ENCODE data around the gene FHIP1B. TPM values are rescaled to one million over a fixed set of nuclear protein-coding genes. Genes with fewer than 3 reads are reported as not detected.
A peak's percentile ranks its signal among the peaks of the same experiment; 100 is the strongest.

Gene FHIP1B
- polyA plus RNA-seq, 1 donor from 2014 or later: 14.9 TPM

DNA sequence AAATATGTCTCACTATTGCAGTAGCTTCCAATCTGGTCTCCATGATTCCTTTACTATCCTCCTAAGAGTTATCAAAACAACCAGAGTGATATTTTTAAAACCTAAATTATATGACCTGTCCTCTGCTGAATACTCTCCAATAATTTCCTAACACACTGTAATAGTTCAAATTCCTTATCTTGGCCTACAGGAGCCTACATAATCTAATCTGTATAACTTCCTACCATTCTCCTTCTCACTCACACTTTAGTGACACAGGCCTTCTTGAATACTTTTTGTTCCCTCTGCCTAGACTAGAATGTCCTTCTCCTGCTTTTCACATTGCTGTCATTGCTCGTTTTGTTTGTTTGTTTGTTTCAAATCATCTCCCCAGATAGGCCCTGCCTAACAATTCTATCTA lies 9.4 kb downstream of the FHIP1B start:
- Mint-ChIP-seq H3K36me3 (peaks cover 8% of the 10 kb centered on the region), H3K27ac (peak overlapping the region in 1 of 3 donors; percentile 2)

DNA sequence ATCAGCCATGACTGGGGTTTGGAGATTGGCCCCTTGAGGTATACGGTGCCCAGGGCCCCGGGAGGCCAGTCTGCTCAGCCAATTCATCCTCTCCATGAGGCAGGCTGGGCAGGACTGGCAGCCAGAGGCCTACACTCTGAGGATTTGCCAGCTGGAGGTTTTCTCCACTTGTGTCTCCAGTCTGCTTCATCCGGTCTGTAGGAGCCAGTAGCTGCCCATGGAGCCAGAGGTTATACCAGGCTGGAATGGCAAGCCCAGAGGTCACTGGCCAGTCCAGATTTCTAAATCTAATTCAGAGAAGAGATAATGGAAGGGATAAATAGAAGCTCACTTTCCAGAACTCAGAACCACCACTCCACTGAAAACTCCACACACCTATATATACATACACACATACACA lies 10.0 kb downstream of the FHIP1B start:
- Mint-ChIP-seq H3K4me3 (no peak overlapping the region), H3K36me3 (peaks cover 8% of the 10 kb centered on the region), H3K27me3 (no peaks in the 10 kb centered on the region), H3K4me1 (peaks cover 16 to 28% (median 25%) of the 10 kb centered on the region in 3 donors), H3K27ac (no peak overlapping the region), H3K9me3 (no peaks in the 10 kb centered on the region)

More for the DNA sequence above, 9.4 kb downstream of the FHIP1B start:
- peaks cover 18 to 32% (median 29%) of the 10 kb centered on the region in 3 donors for H3K4me1 Mint-ChIP-seq
- H3K4me3 Mint-ChIP-seq: no peak overlapping the region
- H3K27me3 Mint-ChIP-seq: no peaks in the 10 kb centered on the region
- no peaks in the 10 kb centered on the region for H3K9me3 Mint-ChIP-seq

DNA sequence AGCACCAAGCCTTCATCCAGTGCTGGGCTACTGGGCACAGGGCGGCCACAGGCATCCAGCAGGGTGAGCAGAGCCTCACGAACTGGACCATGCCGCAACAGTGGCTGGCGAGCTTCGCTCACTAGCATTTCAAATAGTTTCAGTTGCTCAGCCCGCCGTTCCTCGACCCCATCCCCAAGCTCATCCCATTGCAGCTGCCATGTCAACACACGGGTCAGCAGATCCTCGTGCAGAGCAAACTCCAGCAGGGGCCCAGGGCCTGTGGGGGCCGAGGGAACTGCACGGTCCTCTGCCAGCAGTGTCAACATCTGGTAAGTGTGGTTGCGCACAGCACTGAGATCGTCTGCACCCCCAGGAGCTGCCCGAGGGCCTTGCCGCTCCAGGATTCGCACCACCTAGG lies 10.6 kb downstream of the FHIP1B start:
- no peaks in the 10 kb centered on the region for H3K9me3 Mint-ChIP-seq
- no peak overlapping the region for H3K27ac Mint-ChIP-seq
- no peak overlapping the region for H3K4me3 Mint-ChIP-seq
- no peaks in the 10 kb centered on the region for H3K27me3 Mint-ChIP-seq
- peaks cover 13 to 24% (median 23%) of the 10 kb centered on the region in 3 donors for H3K4me1 Mint-ChIP-seq
- H3K36me3 Mint-ChIP-seq: peaks cover 8% of the 10 kb centered on the region

DNA sequence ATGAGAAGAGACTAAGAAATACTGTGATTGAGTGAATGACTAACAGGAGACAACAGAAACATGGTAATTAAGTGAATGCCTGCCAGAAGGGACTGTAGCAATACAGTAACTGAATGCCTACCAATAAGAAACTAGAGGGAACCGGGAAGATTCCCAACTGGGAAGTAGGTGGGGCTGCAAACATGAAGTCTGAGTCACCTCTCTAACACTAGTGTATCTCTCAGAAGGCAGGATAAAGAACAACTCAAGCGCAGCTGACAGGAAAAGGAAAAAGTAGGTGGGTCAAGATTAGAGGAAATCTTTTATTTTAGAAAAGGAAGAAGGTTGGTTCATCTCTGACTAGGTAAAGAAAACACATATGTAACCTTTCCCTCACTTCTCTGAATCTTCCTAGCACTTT lies 15.1 kb downstream of the FHIP1B start:
- peaks cover 0 to 6% (median 0%) of the 10 kb centered on the region in 3 donors for H3K4me1 Mint-ChIP-seq
- H3K9me3 Mint-ChIP-seq: no peaks in the 10 kb centered on the region
- peaks cover 15% of the 10 kb centered on the region for H3K36me3 Mint-ChIP-seq
- H3K4me3 Mint-ChIP-seq: no peak overlapping the region
- H3K27ac Mint-ChIP-seq: no peak overlapping the region
- no peaks in the 10 kb centered on the region for H3K27me3 Mint-ChIP-seq

DNA sequence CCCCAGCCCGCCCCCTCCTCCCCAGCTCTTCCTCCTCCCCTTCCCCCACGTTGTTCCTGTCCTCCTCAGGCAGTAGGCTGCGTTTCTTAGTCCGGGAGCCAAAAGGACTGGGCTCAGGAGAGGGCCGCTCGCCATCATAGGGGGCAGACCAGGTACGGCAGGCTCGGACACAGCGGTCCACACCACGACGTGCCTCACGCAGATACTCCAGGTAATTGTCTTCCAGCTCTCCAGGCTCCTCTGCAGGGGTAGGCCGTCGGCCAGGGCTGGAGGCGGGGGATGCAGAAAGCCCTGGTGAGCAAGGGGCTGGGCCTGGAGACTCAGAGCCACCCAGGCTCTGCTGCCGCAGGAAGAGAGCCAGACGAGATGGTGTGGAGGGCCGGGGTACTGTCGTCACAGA lies 16.7 kb downstream of the FHIP1B start:
- Mint-ChIP-seq H3K9me3 (no peaks in the 10 kb centered on the region), H3K4me3 (no peak overlapping the region), H3K36me3 (peaks cover 12% of the 10 kb centered on the region), H3K27me3 (no peaks in the 10 kb centered on the region), H3K4me1 (peaks cover 0 to 6% (median 0%) of the 10 kb centered on the region in 3 donors), H3K27ac (no peak overlapping the region)

DNA sequence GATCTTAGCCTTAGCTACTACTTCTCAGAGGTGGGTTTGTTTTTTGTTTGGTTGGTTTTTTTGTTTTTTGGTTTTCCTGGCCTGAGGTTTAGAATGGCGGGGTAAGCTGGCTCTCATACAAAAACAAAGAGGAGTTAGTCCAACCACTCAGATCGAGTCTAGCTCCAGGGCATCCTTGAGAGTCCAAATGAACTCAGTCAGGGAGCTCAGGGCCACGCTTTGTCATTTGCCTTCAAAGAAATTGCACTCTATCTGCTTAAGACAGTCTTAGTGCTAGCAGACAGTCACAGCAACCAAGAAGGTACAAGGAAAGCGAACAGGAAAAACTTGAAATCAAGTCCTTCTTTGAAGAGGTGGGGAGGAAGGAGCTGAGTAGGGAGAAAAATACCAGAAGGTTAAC lies 17.9 kb downstream of the FHIP1B start:
- H3K27ac Mint-ChIP-seq: peak overlapping the region in 1 of 3 donors; percentile 60
- H3K4me1 Mint-ChIP-seq: peaks cover 0 to 5% (median 0%) of the 10 kb centered on the region in 3 donors
- peaks cover 12% of the 10 kb centered on the region for H3K36me3 Mint-ChIP-seq
- H3K27me3 Mint-ChIP-seq: no peaks in the 10 kb centered on the region
- H3K9me3 Mint-ChIP-seq: no peaks in the 10 kb centered on the region
- H3K4me3 Mint-ChIP-seq: no peak overlapping the region

DNA sequence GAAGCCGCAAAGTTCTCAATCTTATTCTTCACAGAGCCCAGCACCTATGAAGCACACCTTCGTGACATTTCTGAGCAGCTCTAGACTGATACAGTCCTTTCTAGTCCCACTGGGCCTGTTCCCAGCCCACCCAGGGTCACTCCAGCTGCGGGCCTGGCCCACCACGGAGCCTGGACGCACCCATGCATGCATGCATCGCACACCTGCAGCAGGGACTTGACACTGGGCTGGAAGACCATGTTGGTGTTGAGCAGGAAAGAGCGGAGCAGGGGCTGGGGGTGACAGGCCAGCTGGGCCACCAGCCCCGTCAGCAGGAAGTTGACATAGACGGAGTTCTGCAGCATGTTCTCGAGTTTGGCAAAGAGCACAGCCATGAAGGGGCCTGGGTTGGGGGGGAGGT lies 19.9 kb downstream of the FHIP1B start:
- Mint-ChIP-seq H3K4me1 (peaks cover 0 to 2% (median 0%) of the 10 kb centered on the region in 3 donors), H3K36me3 (peaks cover 12% of the 10 kb centered on the region)

DNA sequence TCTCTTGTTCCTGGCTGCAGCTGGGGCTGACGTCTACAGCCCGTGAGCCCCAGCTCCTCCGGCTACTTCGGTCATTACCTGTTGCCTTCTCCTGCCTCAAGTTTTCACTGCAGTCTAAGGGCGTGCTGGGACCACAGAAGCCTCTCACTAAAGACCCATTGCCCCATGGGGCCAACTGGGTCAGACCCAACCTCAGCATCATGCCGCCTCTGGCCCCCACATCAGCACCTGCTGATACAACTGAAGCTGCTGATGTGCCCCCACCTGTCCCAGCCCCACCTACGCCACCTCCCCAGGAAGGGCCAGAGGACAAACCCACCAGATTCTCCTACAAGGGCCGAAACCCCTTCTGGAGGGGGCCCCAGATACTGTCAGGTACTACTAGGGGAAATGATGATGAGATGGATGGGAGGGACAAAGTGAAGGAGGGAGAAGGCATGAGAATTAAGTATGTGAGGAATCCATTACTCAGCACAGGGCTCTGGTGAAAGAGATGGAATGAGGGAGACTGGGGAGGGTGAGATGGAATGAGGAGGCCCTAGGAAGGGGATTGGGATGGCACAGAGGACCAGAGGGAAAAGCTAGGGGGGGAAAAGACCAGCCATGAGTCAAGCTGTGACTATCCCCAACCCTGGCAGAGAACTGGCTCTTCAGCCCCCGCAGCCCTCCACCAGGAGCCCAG lies 24.0 kb downstream of the FHIP1B start:
- Mint-ChIP-seq H3K36me3 (no peaks in the 10 kb centered on the region), H3K9me3 (no peaks in the 10 kb centered on the region), H3K4me3 (no peak overlapping the region), H3K27me3 (no peaks in the 10 kb centered on the region), H3K4me1 (no peaks in the 10 kb centered on the region), H3K27ac (no peak overlapping the region)

More for the DNA sequence above, 19.9 kb downstream of the FHIP1B start:
- no peaks in the 10 kb centered on the region for H3K9me3 Mint-ChIP-seq
- no peak overlapping the region for H3K4me3 Mint-ChIP-seq
- H3K27ac Mint-ChIP-seq: no peak overlapping the region
- H3K27me3 Mint-ChIP-seq: no peaks in the 10 kb centered on the region

DNA sequence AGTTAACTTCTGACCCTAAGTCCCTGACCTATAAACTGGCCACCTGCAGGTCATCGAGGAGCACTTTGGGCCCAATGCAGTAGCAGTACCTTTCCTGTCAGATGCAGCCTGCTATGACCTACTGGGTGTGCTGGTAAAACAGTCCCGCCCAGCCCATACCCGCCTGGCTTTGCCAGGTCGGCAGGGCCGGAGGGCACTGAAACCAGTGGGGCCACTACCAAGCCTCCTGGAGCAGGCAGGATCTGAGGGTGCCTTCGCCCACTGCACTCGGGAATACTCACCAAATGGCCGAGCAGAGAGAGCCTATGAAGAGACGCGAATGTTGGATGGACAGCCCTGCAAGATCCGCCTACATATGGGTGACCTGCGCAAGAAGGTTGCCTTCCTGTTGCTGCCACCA lies 24.6 kb downstream of the FHIP1B start:
- no peak overlapping the region for H3K4me3 Mint-ChIP-seq
- H3K27ac Mint-ChIP-seq: no peak overlapping the region
- no peaks in the 10 kb centered on the region for H3K36me3 Mint-ChIP-seq
- no peaks in the 10 kb centered on the region for H3K27me3 Mint-ChIP-seq
- no peaks in the 10 kb centered on the region for H3K4me1 Mint-ChIP-seq
- H3K9me3 Mint-ChIP-seq: no peaks in the 10 kb centered on the region

DNA sequence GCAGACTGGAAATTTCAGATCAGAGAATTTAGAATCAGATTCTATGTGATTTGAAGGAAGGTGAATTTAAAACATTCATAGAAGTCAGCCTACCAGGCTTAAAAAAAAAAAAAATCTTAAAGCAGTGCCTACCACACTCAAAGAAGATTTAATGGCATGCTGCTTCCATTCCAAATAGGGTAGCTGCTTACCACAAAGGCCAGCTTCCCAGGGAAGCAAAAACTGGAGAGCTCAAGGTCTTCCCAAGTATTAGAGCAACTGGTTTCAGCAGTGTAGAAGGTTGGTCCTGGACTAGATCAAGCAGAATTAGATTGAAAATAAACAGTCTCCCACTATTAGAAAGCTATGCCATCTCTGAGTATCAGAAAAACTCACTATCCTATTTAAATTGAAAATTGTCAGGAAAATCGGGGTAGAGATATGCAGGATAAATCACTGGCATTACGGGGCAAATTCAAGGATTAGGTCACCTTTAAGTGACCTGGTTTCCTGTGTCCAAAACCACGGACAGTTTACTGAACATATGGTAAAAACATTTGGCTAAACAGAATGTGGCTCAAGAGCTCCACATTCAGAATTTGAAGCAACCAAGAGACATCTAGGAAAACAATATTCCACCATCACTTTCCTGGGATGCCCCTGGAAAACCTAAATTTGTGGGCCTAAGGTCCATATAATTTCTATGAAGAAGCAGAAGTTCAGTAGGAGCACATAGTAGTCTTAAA lies 27.8 kb downstream of the FHIP1B start:
- Mint-ChIP-seq H3K4me1 (peaks cover 0 to 13% (median 8%) of the 10 kb centered on the region in 3 donors), H3K27ac (no peak overlapping the region), H3K4me3 (no peak overlapping the region), H3K36me3 (no peaks in the 10 kb centered on the region), H3K9me3 (no peaks in the 10 kb centered on the region), H3K27me3 (no peaks in the 10 kb centered on the region)

DNA sequence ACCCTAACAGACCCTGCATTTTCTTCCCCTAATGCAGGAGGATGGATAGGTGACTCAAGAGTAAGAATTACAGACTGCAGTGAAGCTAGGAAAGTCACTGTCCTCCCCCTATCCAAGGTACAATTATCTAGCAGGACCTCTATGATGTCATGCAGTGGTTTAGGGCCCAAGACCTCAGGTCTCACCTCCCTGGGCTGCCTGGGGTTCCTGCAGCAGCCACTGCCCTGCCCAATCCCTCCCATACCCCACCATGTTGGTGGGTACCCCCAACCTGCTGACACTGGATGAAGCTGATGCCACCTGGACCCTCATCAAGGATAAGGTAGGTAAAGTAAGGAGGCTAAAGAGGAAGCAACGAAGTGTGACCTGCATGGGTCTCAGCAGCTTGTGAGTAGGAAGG lies 29.1 kb downstream of the FHIP1B start, which contains the start of gene C11orf42:
Gene C11orf42, plus strand, starts transcription at position 192 of the 400 bp plus-strand sequence. Its CDS starts 59 bp downstream, at position 251.
- no peaks in the 10 kb centered on the region for H3K36me3 Mint-ChIP-seq
- H3K27me3 Mint-ChIP-seq: no peaks in the 10 kb centered on the region
- H3K4me1 Mint-ChIP-seq: peaks cover 0 to 13% (median 8%) of the 10 kb centered on the region in 3 donors
- no peak within 1 kb of the TSS for H3K4me3 Mint-ChIP-seq
- H3K27ac Mint-ChIP-seq: no peak within 1 kb of the TSS
- H3K9me3 Mint-ChIP-seq: no peaks in the 10 kb centered on the region

DNA sequence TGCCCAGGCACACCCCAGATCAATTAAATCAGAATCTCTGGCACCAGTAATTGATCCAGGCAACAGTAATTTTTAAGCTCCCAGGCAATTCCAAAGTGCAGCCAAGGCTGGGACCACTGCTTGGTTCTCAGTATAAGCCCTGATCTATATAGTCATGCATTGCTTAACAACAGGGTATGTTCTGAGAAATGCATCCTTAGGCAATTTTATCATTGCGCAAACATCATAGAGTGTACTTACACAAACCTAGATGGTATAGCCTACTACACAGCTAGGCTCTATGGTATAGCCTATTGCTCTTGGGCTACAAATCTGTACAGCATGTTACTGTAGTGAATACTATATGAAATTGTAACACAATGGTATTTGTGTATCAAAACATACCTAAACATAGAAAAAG lies 29.7 kb downstream of the FHIP1B start:
- H3K4me1 Mint-ChIP-seq: peaks cover 0 to 13% (median 8%) of the 10 kb centered on the region in 3 donors
- H3K36me3 Mint-ChIP-seq: peaks cover 4% of the 10 kb centered on the region
- no peaks in the 10 kb centered on the region for H3K27me3 Mint-ChIP-seq
- H3K9me3 Mint-ChIP-seq: no peaks in the 10 kb centered on the region
- no peak overlapping the region for H3K4me3 Mint-ChIP-seq
- no peak overlapping the region for H3K27ac Mint-ChIP-seq

DNA sequence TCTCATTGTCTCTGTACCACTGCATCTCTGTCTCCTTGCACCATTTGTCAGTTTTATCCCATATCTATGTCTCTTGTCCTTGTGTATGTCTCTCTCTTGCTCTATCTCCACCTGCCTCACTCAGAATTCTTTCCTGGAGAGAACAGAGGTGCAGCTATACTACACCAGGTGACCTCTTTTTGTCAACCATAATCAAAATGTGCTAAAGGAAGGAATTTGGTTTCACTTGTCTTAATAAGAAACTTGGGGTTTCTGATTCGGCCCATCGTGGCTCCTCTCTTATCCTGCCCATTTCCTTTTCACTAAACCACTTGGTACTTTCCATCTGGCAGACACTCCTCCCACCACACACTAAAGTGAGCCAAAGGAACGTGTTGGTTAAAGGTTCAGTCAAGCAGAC lies 31.1 kb downstream of the FHIP1B start:
- Mint-ChIP-seq H3K27me3 (no peaks in the 10 kb centered on the region), H3K27ac (peak overlapping the region in 1 of 3 donors; percentile 17), H3K9me3 (no peaks in the 10 kb centered on the region), H3K4me3 (no peak overlapping the region), H3K36me3 (peaks cover 4% of the 10 kb centered on the region), H3K4me1 (peaks cover 0 to 13% (median 8%) of the 10 kb centered on the region in 3 donors)

DNA sequence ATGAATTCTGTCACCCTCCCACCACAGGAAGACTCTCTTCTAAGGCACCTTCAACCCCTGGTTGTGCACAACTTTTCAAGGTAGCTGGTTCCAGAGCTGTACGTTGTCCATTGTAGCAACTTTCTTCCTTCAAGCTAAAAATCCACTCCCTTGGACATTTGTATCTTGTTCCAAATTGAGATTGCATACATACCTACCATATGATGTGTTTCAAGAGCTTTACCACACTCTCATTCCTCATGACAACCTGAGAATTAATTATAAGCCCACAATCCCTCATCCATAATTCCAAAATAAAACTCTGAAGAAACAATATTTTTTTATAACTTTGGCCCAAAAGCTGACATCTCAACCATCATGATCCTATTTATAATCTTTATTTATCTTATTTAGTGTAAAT lies 32.4 kb downstream of the FHIP1B start:
- H3K27me3 Mint-ChIP-seq: no peaks in the 10 kb centered on the region
- peaks cover 0 to 13% (median 8%) of the 10 kb centered on the region in 3 donors for H3K4me1 Mint-ChIP-seq
- H3K9me3 Mint-ChIP-seq: no peaks in the 10 kb centered on the region
- H3K36me3 Mint-ChIP-seq: peaks cover 4% of the 10 kb centered on the region
- no peak overlapping the region for H3K27ac Mint-ChIP-seq
- no peak overlapping the region for H3K4me3 Mint-ChIP-seq

DNA sequence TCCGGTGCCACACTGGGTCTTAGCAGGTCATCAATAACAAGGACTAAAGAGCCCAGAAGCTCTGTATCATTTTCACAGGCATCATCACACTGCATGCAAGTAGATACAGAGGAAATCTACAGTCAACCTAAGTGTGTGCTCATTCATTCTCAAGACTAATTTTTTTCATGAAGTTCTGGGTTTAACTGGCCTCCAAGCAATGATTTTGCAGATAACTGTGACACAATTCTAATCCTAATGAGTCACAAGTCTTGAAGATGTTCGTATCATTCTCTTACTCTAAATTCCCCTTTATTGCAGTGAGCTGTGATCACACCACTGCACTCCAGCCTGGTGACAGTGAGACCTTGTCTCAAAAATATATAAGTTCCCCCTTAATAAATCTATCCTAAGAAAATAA lies 33.0 kb downstream of the FHIP1B start:
- Mint-ChIP-seq H3K9me3 (no peaks in the 10 kb centered on the region), H3K4me1 (peaks cover 0 to 13% (median 8%) of the 10 kb centered on the region in 3 donors), H3K27ac (no peak overlapping the region), H3K4me3 (no peak overlapping the region), H3K36me3 (peaks cover 4% of the 10 kb centered on the region), H3K27me3 (no peaks in the 10 kb centered on the region)
